ENCODE measurements around the gene THY1. TPM values are rescaled to one million over a fixed set of nuclear protein-coding genes. Genes with fewer than 3 reads are reported as not detected.
"Not testable (repeated sequence)": the region's sequence is repeated elsewhere in the genome, so short reads cannot be mapped to it uniquely, and the experiment has no call there.

The THY1 gene
- total RNA-seq, 1 experiment from 2014 or later, result 333 TPM

DNA sequence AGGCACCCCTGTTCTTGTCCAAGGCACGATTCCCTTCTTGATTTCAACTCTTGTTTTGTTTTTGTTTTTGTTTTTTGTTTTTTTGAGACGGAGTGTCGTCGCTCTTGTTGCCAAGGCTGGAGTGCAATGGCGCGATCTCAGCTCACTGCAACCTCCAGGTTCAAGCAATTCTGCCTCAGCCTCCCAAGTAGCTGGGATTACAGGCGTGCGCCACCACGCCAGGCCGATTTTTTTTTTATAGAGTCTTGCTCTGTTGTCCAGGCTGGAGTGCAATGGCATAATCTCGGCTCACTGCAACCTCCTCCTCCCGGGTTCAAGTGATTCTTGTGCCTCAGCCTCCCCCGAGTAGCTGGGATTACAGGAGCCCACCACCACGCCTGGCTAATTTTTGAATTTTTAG lies 40.5 kb downstream of the THY1 start:
- not testable (repeated sequence) for DNase-seq (ENCODE audit: low read depth)

DNA sequence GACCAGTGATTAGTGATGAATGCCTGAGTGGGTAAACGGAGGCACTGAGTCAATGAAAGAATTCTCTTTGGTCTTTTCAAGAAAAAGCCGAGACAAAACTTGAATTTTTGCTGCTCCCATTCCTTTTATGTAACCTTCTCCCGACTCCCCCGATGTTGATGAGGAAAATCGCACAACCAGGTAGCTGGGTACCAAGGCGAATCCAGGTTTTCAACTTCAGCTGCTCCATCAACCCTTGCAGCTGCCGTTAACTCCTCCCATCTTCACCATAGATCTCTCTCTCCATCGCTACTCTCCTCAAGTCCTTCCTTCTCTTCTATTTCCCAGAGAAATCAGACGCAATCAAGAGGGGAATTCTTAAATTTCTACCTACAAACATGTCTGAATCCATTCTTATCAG lies 40.9 kb downstream of the THY1 start:
- no peak for DNase-seq (ENCODE audit: low read depth)

DNA sequence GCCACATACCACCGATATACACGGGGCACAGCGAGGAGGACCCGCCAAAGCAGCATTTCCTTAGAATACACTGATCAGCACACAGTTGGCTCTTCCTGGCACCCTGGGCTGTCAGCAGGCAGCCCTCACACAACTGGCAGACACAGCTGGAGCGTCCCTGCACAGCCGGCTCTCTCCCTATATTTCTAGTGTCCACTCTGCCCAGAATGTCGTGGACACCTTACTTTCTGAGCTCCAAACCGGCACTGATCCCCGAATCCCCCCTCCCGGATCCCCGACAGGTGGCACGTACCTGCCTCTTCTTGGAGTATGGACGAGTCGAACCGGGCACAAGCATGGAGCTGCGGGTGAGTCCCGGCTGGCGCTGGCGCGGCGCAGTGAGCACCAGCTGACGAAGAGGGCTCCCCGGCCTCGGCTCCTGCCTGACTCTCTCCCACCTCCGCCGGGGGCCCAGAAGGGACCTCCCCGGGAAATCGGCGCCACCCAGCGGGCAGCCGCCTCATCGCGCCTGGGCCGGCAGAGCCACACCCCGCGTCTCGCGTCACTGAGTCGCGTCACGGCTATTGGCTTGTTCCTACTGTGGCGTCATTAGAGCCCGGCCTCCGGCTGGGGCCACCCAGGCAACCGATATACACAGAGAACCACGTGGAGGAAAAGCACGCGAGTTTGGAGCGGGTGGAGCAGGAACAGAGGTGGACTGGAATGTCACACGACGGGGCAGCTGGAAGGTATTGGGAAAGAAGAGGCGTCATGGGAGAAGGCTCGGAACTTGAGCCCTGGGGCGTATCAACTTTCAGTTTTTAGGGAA lies 41.6 kb downstream of the THY1 start, which contains the start of gene USP2:
TSS of gene USP2 (minus strand) at position 510 of the 808 bp plus-strand sequence. CDS start 8,210 bp downstream, outside the sequence.
- DNase-seq (ENCODE audit: low read depth), result peak; percentile 96

DNA sequence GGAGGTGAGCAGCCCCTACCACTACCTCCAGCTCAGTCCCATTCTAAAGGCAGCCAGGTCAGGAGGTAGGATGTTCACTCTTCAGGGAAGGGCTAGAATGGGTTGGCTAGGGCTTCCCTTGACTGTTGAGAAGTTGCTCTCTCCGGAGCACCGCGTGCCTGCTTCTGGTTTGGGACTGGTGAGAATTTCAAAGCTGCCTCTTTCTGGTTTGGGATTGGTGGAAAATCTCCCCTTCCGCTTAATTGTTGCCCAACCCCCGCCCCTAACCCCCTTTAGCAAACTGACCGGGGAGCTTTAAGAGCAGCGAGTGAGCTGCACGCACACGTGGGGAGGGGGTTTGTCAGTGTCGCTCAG lies 42.2 kb downstream of the THY1 start:
- peak; percentile 47 for DNase-seq (ENCODE audit: low read depth)

DNA sequence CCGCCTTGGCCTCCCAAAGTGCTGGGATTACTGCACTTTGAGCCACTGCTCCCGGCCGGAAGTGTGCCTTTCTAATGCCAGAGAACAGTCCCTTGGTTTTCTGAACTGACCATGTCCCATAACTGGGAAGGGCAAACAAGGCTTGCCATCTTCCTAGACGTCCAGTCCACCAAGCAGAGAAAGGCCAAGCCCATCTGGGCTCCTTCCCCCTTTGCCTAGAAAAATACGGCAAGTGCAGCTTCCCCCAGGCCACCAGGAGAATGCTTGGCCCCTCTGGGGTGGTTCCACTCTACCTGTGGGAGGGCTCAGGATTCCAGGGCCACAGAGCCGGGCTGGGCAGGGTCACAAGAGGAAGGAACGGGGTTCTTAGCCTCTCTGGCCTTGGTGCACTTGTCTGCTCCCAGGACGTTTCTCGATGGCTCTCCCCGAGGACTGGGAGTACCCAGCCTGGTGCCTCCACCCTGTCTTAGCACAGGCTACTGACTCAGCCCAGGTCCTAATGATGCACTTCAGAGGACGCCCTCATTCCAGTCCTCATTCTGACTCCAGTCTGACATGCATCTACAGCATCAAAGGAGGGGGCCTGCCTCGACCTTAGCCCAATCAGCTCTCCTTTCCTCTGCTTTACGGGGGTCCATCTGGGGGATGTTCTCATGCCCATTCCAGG lies 42.7 kb downstream of the THY1 start:
- DNase-seq (ENCODE audit: low read depth), result no peak

DNA sequence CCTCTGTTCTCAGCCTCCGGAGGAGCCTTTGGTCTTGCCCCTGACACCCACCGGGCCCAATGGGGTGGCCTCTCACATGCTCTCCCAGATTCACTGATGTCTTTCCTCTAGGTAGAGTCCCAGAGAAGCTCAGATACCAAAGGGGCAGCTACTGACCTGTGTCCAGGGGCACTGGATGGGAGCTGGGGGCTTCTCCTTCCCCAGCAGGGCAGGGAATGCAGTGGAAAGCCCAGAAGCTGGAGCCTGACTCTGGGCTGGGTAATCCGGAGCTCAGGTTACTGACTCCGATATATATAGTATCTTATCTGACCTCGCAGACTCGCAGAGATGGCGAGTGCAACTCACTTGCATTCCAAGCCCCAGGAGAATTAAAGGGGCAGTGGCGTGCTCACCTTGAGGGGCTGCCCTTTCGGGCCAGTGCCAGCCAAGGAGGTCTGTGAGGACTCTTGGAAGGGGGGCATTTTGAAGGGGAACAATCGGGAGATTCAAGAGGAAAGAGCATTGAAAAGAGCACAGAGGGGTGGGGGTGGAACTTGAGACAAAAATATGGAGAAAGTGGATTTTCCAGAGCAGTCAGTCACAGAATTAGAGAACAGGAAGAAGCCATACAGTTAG lies 44.0 kb downstream of the THY1 start:
- DNase-seq (ENCODE audit: low read depth), result no peak

DNA sequence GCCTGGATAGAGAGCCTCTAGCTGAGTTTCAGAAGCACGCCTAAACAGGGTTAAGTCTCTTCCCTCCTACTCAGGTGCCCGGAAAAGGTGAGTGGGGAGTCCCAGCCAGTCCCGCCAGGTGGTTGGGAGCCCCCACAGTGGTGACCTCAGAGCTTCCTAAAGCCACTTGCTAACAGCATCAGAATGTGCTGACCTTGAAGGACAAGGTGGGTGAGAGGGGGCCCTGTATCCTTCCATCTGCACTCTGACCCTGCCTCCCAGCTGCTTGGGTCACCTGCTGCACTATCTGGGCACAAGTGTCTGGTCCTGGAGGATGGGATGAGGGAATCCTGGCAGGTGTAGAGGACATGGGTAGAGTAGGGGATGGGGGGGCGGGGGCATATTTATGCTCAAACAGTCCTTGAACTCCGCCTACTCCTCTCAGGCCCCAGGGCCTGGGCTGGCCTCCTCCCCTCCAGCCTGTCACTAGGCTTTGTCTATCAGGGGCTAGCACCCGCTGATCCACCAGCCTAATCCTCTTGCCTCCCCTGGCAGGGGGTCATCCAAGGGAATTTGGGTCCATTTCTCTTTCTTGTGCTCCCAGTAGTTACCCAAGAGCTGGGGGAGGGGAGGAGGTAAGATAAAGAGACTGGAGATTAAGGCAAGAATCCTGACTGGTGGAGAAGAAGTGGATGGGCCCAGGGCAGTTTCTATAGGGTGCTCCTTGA lies 44.9 kb downstream of the THY1 start:
- no peak for DNase-seq (ENCODE audit: low read depth)

DNA sequence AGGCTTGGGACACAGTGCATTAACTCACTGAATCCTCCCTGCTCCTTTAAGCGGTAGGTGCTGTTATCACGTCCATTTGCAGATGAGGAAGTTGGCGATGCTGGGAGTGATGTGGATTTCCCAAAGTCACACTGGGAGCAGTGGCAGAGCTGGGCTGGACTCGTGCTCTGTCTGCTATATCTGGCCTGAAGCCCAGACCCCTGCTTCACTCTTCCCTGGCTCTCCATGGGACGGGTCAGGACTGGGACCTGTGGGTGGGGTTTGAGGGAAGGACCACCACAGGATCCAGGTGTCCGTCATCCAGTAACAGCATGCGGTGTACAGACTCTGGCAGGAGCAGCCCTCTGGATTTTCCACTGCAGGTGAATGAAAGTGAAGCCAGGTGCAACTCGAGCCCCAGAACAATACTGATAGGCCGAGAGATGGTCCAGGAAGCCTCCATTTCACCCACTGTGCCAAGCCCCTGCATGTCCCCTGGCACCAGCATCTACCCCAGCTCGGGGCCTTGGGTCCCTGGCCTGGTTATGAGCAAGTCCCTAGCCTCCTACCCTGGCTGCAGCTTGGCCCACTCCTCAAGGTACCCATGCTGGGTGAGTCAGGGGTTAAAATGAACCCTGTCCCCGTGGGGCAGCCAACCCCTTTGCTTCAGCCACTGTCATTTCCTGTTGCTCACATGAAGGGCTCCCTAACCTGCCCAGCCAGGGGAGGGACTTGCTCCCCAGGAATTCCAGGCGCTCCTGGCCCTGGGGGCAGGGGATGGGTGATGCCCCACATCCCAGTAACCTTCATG lies 45.7 kb downstream of the THY1 start:
- no peak for DNase-seq (ENCODE audit: low read depth)

DNA sequence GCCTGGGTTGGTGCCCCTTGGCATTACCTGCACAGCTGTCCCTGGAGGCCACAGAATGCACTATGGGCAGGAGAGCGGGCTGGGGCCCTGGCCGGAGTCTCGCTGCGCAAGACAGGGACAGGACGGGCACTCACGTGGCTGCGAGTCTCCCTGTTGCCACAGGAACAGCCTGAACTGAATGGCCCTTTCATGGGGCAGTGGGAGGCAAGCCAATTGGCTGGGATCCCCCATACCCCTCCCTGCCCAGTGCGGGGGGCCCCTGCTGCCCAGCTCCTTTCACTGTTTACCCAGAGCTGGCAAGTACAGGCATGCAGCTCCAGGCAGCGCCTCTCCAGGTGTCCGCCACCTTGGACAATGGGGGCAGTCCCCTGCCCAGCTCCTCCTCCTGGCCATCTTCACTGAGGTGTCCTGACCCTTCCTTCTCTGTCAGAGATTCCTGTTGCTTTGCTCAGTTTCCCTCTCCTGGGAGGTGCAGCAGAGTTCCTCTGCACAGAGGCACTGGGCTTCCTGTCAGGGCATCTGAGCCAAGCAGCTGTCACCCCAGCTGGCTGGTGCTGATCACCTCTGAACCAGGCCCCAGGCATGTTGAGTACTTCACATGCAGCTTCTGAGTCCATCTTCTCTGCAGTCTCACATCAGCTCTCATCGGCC lies 46.6 kb downstream of the THY1 start:
- peak; percentile 85 for DNase-seq (ENCODE audit: low read depth)

DNA sequence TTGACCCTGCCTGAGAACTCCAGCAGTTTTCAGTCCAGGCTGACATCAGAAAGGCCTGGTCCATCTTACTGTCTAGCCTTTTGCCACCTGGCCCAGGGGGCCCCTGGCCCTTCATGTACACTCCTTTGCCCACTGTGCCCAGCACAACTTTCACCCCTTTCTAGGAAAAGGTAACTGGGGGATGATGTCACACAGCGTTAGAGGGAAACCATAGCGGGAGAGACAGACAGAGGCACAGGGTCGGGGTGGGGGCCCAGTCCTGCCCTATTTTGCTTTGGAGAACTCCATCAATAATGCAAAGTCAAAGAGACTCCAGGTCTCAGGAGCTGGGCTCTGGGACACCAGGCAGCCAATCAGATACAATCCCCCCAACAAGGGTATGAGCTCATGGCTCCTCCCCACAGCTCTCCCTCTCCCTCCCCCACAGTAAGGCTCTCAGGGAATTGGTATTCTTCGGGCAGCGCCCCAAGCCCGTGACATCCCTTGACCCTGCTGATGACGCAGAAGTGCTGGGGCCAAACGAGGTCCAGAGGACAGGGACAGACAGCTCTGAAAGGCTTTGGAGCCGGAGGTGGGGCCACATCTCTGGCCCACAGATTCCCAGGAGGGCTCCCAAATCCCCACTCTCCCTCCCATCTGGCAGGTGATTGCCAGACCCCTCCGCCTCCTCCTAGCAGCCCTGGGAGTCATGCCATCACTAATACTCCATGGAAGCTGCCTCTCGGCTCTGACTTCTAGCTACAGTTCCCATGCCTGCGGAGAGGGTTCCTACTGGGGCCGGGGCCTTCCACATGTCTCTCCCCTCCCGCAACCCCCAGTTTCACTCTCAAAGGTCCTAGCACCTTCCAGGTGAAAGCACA lies 47.4 kb downstream of the THY1 start:
- peak; percentile 84 for DNase-seq (ENCODE audit: low read depth)

DNA sequence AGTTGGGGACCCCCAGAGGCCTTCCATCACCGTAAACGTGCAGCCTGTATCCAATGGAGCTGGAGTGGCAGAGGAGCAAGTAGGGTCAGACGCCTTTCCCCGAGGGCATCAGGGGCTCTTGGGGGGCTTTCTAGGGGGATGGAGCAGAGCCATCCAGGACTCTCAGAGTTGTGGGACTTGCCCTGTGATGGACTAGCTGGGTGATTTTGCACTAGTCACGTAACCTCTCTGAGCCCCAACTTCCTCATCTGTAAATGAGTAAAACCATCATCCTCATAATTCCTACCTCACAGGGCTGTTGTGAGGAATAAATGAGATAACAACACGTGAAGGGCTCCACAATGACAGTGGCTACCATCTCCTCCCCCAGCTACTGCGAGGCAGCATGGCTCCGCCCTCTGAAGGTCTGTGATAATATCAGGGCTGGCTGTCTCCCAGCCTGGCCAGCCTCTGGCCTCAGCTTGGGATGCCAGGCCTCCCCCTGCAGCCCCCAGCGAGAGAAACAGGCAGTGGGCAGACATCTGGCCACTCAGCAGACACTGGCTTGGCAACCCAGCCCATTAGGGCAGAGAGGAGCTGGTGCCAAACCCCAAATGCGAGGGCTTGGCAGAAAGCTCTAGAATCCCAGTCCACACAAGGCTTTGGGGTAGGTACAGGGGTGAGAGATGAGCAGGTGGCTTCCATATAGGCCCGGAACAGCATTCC lies 48.2 kb downstream of the THY1 start:
- DNase-seq (ENCODE audit: low read depth), result no peak

DNA sequence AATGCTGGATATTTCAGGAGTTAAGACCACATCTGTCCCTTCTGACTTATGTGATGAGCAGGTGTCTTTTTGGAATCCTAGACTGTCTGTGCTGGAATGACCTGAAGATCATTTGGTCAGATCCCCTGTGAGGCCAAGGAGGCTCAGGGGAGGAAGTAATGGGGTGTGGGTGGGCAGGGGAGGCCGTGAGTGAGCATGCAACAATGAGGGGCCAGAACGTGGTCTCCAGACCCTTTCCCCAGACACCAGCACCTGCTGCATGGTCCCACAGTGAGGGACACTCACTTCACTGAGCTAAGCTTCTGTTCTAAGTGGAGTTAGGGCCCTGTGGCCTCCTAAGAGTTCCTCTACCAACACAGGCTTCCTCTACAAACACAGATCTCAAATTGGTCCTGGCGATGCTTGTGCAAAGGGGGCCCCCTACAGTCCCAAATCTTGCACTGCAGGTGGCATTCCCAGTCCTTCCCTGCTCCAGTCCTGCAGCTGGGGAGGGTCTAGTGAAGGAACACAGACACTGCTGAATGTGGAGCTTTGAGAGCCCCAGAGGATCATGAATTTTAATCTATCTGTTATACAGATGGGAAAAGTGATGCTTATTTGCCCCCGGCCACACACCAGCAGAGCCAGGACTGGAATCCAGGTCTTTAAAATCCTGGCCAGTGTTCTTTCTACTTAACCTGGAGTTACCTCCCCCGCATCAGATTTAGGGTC lies 48.9 kb downstream of the THY1 start:
- peak; percentile 74 for DNase-seq (ENCODE audit: low read depth)

DNA sequence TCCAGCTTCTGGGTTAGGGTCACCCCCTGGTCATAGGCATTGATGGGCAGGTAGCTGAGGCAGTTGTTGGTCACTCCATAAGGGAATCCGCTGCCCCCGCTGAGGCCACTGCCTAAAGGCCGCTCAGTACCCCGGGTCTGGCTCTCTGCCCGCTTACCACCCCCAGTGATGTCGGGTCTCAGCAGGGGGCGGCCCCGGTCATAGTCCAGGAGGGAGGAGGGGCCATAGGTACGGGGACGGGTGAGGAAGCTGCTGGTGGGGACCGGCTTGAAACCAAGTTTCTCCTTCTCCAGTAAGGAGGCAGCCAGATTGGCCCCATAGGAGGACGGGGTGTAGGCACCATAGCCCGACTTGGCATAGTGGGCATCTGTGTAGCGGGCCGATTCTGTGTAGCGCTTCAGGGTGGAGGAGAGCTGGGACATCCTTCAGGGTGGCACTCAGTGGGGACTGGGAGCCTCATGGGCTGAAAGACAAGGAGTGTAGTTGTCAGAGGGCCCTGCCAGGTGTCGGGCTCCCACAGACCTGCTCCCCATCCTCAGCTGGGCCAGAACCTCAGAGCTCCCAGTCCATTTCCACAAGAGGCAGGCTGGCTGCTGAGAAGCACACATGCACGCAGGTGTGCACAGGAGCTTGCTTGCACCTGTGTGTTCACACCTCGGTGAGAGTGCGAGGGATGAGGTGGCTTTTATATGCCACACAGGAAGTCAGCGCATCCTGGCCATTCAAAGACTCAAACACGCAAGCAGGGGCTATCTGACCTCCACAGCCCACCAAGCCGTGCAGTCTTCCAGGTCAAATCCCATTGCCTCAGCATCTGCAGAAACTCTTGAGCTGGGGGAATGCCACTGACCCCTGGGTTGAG lies 49.7 kb downstream of the THY1 start:
- DNase-seq (ENCODE audit: low read depth), result no peak

DNA sequence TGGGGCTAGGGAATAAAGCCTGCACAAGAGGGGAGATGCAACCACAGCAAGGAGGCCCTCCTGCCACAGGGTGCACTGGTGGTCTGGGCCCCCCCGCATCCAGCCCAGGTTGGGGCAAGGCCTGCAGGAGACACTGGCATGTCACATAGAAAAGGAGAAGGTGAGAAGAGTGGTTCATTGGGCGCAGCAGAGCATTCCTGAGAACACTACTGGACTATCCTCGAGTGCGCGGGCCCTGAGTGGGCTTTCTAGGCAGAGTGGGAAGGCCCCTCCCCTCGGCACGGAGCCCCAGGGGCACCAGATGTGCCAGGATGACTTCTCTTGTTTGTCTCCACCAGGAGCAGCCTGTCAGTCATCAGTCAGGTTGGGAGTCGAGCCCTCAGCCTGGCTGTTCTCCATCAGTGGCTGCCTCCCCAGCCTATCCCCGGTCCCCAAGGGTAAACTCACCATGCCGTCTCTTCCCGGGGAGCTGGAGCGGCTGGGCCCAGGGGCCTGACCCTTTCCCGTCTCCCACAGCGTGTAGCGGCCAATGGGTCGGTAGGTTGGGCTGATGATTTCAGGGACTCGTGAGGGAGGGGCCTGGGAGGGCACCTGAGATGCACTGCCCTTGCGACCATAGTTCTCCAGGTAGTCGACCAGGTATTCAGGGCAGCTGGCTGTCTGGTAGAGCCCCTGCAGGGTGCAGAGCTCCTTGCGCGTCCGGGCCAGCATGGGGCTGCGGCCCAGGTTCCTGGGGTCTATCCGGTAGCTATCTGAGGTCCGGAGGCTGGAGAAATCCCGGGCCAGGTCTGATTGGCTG lies 50.5 kb downstream of the THY1 start:
- DNase-seq (ENCODE audit: low read depth), result no peak

DNA sequence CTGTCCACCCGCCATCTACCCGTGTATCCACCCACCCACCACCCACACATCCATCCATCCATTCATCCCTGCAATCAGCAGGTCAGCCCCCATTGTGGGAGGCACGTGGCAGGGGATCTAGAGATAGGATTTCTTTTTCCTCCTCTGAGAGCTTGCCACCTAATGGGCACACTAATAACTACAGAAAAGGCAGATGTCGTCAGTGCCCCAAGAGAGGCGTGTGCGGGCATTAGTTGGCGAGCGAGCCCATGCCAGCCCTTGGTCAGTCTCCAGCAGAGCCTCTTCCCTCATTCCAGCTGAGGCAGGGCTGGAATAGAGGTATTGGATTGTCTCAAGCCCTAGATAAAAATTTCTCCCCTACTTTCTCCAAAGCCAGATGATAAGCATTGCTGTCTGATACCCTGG lies 51.2 kb downstream of the THY1 start:
- DNase-seq (ENCODE audit: low read depth), result peak; percentile 81

DNA sequence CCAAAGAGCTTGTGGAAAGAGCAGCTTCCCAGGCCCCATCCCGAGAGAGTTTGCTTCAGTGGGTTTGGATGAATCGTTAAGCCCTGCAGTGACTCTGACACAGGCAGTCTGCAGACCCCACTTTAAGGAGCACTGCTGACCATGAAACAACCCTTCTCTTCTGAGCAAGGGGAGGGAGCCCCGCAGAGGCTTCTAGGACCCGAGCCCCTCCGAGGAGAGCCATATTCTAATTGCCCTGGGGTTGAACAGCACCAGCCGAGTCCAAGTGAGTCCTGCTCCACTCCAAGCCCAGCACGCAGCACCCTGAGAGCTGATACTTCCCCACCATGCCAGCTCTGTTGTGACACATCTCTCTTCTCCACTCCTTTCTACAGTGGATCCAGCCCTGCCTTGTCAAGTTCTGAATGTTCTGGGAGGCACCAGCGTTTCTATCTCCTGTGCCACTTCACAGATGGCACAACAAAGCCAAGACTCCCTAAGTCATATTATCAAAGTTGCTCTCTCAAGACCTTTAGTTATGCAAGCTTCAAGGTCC lies 51.8 kb downstream of the THY1 start:
- no peak for DNase-seq (ENCODE audit: low read depth)
